ENCODE results near the gene LYAR.

The LYAR gene

GRCh38 chr4:4315461-4316149 lies 25.7 kb upstream of the LYAR start:
- DNase-seq, result no peak

- DNase-seq, result no peak
Measured at GRCh38 chr4:4311193-4311592, 21.2 kb upstream of the LYAR start.

GRCh38 chr4:4308800-4309441 lies 19.0 kb upstream of the LYAR start:
- no peak for DNase-seq

GRCh38 chr4:4306920-4307319 lies 17.0 kb upstream of the LYAR start:
- DNase-seq, result no peak

GRCh38 chr4:4302416-4302815 lies 12.5 kb upstream of the LYAR start:
- DNase-seq, result no peak

- no peak for DNase-seq
Measured at GRCh38 chr4:4302001-4302400, 12.0 kb upstream of the LYAR start.

GRCh38 chr4:4299006-4299405 lies 9.1 kb upstream of the LYAR start:
- no peak for DNase-seq

- DNase-seq, result no peak
Measured at GRCh38 chr4:4296283-4296846, 6.4 kb upstream of the LYAR start.

GRCh38 chr4:4293279-4293678 lies 3.3 kb upstream of the LYAR start:
- no peak for DNase-seq

- DNase-seq, result no peak
Measured at GRCh38 chr4:4289597-4289940, 385 bp downstream of the LYAR start.

- no peak for DNase-seq
Measured at GRCh38 chr4:4289055-4289454, 899 bp downstream of the LYAR start.

- no peak for DNase-seq
Measured at GRCh38 chr4:4288098-4288497, 1.9 kb downstream of the LYAR start.

- no peak for DNase-seq
Measured at GRCh38 chr4:4284827-4285618, 4.9 kb downstream of the LYAR start.

GRCh38 chr4:4281787-4282186 lies 8.2 kb downstream of the LYAR start:
- DNase-seq, result no peak

- DNase-seq, result no peak
Measured at GRCh38 chr4:4277531-4277930, 12.4 kb downstream of the LYAR start.

- no peak for DNase-seq
Measured at GRCh38 chr4:4274226-4274625, 15.7 kb downstream of the LYAR start.

- no peak for DNase-seq
Measured at GRCh38 chr4:4271912-4272311, 18.0 kb downstream of the LYAR start.

- no peak for DNase-seq
Measured at GRCh38 chr4:4270529-4270928, 19.4 kb downstream of the LYAR start.

- no peak for DNase-seq
Measured at GRCh38 chr4:4269856-4270255, 20.1 kb downstream of the LYAR start.

GRCh38 chr4:4269331-4269731 lies 20.6 kb downstream of the LYAR start:
- DNase-seq, result no peak

GRCh38 chr4:4268776-4269175 lies 21.2 kb downstream of the LYAR start:
- no peak for DNase-seq

- DNase-seq, result no peak
Measured at GRCh38 chr4:4267981-4268380, 22.0 kb downstream of the LYAR start.

- no peak for DNase-seq
Measured at GRCh38 chr4:4260185-4260751, 29.7 kb downstream of the LYAR start.

Data from stimulated activated CD4-positive, alpha-beta T cell treated with anti-CD3 and anti-CD28 coated beads, Interleukin-15, amount 100 ng/mL, for 24 hours (primary cell).